Measurements from ENCODE around the gene CYP46A1.

CYP46A1 gene

GRCh38 chr14:99731547-99732435 is 47.7 kb downstream of the CYP46A1 start:
- no peak for DNase-seq

- DNase-seq, result no peak
Observed at GRCh38 chr14:99732436-99733210, 48.5 kb downstream of the CYP46A1 start.

- no peak for DNase-seq
Observed at GRCh38 chr14:99733211-99733539, 49.1 kb downstream of the CYP46A1 start.

GRCh38 chr14:99733540-99734405 is 49.7 kb downstream of the CYP46A1 start:
- no peak for DNase-seq

GRCh38 chr14:99734406-99735051 is 50.4 kb downstream of the CYP46A1 start:
- DNase-seq, result no peak

- no peak for DNase-seq
Observed at GRCh38 chr14:99735189-99736135, 51.4 kb downstream of the CYP46A1 start.

GRCh38 chr14:99736603-99737371 is 52.7 kb downstream of the CYP46A1 start:
- no peak for DNase-seq

- DNase-seq, result no peak
Observed at GRCh38 chr14:99737451-99737951, 53.4 kb downstream of the CYP46A1 start.

GRCh38 chr14:99737956-99738667 is 54.0 kb downstream of the CYP46A1 start:
- no peak for DNase-seq

- DNase-seq, result no peak
Observed at GRCh38 chr14:99740411-99740810, 56.3 kb downstream of the CYP46A1 start.

- no peak for DNase-seq
Observed at GRCh38 chr14:99741227-99741976, 57.3 kb downstream of the CYP46A1 start.

- DNase-seq, result no peak
Observed at GRCh38 chr14:99742074-99742473, 58.0 kb downstream of the CYP46A1 start.

- no peak for DNase-seq
Observed at GRCh38 chr14:99742509-99743487, 58.7 kb downstream of the CYP46A1 start.

GRCh38 chr14:99744199-99744872 is 60.2 kb downstream of the CYP46A1 start:
- no peak for DNase-seq

GRCh38 chr14:99744873-99745224 is 60.8 kb downstream of the CYP46A1 start:
- DNase-seq, result no peak

GRCh38 chr14:99745307-99745951 is 61.3 kb downstream of the CYP46A1 start:
- no peak for DNase-seq

- DNase-seq, result no peak
Observed at GRCh38 chr14:99747167-99747566, 63.1 kb downstream of the CYP46A1 start.
